HEK293T (cell line): Measurements from ENCODE around the gene POU2F2.

Experiments used
- ARNT ChIP-seq: fragments of 450-650 bp; IDR thresholded peaks from 2 replicates; pipeline ENCODE4 v1.6.1; 2017; ENCODE audit warnings: mild to moderate bottlenecking
- BHLHE40 ChIP-seq: fragments of 450-650 bp; IDR thresholded peaks from 2 replicates; pipeline ENCODE4 v1.6.1; 2016; ENCODE audit warnings: mild to moderate bottlenecking, moderate library complexity, borderline replicate concordance
- CTBP1 ChIP-seq: fragments of 450-650 bp; IDR thresholded peaks from 2 replicates; pipeline ENCODE4 v1.6.1; 2016; ENCODE audit warnings: borderline replicate concordance
- ELF4 ChIP-seq: fragments of 450-650 bp; IDR thresholded peaks from 2 replicates; pipeline ENCODE4 v1.6.1; 2017; ENCODE audit warnings: antibody characterized with exemption
- FOXK2 ChIP-seq: fragments of 450-650 bp; IDR thresholded peaks from 2 replicates; pipeline ENCODE4 v1.6.1; 2016; ENCODE audit warnings: mild to moderate bottlenecking
- HDGF ChIP-seq: fragments of 450-650 bp; IDR thresholded peaks from 2 replicates; pipeline ENCODE4 v1.6.1; 2017; ENCODE audit warnings: antibody characterized with exemption, borderline replicate concordance
- TARDBP ChIP-seq: fragments of 450-650 bp; IDR thresholded peaks from 2 replicates; pipeline ENCODE4 v1.6.1; 2016

DNA sequence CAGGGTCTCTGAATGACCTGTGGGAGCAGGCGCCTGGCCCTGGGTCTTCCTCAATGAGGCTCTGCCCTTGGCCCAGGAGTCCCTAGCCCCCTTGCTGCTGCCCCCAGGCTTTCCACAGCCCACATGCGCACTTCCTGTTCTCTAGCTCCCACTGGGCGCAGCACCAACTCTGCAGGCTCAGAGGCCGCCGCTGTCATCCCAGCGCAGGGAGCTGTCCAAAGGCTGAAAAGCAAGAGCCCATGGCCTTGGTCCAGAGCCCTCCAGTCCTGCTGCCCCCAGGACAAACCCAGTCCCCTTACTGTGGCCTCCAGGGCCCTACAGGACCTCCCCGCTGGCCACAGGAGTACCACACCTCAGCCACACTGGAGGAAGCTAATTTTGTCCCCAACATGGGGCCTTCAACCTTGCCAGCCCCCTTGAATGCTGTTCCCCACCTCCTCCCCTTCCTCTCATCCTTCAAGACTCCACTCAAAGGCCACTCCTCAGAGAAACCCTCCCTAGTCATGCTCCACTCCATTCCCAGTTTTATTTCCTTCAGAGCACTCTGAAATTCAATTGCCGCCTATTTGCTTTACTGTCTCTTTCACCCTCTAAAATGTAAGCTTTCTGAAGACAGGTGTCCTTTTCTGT is 8.0 kb upstream of the POU2F2 start:
- TF ChIP-seq BHLHE40 (no peak), ARNT (no peak), ELF4 (no peak), CTBP1 (no peak), FOXK2 (no peak), TARDBP (no peak), HDGF (no peak)
